HG02970 (cell line): ENCODE measurements around the gene SDK1.
"Not testable (repeated sequence)": the region's sequence is repeated elsewhere in the genome, so short reads cannot be mapped to it uniquely, and the experiment has no call there.

Source experiments
- ATAC-seq: cut with Tn5 transposase; IDR thresholded peaks from one replicate; pipeline ENCODE4 v1.9.1; 2021; ENCODE audit warnings: mild to moderate bottlenecking, moderate library complexity, moderate number of reproducible peaks; ENCODE audit not compliant: unreplicated experiment, low FRiP score

Gene SDK1

GRCh38 chr7:4073750-4074149 lies 772.7 kb downstream of the SDK1 start:
- no peak for ATAC-seq

GRCh38 chr7:4074407-4074806 lies 773.4 kb downstream of the SDK1 start:
- no peak for ATAC-seq

DNA sequence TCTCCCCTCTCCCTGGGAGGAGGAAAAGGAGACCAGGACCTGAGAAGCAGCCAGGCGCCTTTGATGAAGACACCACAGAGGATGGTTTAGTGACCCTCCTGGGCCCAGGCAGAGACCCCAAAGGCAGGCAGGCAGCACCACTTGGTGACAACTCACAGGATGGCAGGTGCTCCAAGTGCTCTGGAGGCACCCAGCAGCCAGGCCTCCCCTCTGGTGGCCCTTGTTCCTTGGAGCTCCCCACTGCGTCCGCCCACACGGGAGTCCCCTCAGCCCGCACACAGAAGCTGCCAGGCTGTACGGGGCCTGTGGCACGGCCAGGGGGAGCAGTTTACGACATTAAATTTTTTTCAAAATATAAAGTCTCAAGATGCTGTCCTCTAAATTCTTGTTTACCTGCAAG lies 773.9 kb downstream of the SDK1 start:
- ATAC-seq = no peak

DNA sequence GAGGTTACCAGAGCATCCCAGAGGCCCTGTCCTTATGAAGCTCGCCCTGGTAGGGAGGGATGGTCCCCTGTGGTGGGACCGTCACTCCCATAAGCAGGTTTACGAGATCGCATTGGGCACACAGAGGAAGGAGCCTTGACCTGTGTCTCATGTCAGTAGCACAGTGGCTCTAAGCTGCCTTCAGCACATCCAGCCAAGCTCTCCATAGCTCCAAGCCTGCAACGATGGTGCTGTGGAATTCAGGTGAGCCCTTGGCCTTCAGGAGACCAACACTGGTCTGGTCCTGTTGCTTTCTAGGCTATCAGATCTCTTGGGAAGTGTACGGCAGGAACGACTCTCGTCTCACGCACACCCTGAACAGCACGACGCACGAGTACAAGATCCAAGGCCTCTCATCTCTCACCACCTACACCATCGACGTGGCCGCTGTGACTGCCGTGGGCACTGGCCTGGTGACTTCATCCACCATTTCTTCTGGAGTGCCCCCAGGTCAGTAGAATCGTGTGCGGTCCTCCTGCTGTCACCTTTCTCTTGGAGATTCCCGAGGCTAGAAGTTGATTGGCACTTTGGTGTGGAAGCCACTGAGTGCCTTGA lies 775.7 kb downstream of the SDK1 start:
- ATAC-seq = no peak

GRCh38 chr7:4077980-4078379 lies 776.9 kb downstream of the SDK1 start:
- no peak for ATAC-seq

DNA sequence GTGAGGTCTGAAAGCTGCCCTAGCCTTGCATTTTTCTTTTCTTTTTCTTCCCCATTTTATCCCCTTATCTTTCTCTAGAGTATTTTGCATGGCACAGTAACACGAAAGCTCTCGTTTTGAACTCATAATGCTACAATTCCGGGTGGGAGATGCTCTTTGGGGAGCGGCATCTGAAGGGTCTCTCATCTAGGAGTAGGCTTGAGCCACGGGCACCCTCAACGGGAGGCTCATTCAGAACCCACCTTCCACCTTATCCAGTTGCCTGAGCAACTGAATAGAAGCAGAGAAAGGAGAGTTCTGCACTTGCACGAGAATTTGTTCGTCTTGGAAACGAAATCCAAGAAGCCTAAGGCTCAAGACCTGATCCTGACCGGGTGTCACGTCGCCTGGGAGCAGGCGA lies 777.5 kb downstream of the SDK1 start:
- ATAC-seq = no peak

DNA sequence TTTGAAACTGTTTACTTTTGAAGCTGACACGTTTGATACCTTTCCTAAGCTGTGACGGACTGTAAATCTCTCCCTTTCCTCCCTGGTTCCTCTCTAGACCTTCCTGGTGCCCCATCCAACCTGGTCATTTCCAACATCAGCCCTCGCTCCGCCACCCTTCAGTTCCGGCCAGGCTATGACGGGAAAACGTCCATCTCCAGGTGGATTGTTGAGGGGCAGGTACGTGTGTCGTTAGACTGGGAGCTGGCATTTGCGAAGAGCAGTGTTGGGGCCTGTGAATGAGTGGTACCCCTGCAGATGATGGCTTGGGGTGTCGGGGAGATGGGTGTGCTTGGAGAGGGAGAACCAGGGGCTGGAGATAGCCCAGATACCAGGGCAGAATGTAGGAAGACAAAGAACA lies 778.3 kb downstream of the SDK1 start:
- ATAC-seq = no peak

DNA sequence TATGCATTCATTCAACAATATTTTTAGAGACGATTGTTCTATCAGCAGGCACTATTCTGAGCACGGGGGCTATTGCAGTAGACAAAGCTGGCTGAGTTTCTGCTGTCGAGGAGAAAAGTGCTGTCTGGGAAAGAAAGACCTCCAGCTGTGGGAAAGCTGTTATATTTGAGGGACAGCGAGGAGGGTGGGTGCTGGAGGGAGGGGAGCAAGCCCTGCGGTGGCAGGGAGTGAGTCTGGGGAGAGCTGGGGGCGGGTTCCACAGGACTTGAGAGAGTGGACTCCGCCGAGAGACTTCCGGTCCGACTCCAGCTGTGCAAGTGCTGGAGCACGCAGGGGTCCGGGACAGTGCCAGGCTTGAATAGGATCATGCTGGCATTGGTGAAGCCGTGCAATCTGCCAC lies 778.9 kb downstream of the SDK1 start:
- ATAC-seq = no peak

GRCh38 chr7:4080954-4081353 lies 779.9 kb downstream of the SDK1 start:
- ATAC-seq = no peak

DNA sequence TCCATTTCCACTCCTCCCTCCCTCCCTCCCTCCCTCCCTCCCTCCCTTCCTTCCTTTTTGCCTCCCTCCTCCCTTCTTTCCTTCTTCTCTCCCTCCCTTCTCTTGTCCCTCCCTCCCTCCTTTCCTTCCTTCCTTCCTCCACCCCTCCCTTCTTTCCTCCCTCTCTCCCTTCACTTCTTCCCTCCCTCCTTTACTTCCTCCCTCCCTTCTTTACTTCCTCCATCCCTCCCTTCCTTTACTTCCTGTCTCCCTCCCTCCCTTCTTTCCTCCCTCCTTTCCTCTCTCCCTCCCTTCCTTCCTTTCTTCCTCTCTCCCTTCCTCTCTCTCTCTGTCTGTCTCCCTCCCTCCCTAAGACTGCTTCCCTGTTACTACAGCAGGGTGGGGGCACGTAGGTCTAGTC lies 782.5 kb downstream of the SDK1 start:
- ATAC-seq = no peak

- no peak for ATAC-seq
Measured at GRCh38 chr7:4084271-4084670, 783.2 kb downstream of the SDK1 start.

DNA sequence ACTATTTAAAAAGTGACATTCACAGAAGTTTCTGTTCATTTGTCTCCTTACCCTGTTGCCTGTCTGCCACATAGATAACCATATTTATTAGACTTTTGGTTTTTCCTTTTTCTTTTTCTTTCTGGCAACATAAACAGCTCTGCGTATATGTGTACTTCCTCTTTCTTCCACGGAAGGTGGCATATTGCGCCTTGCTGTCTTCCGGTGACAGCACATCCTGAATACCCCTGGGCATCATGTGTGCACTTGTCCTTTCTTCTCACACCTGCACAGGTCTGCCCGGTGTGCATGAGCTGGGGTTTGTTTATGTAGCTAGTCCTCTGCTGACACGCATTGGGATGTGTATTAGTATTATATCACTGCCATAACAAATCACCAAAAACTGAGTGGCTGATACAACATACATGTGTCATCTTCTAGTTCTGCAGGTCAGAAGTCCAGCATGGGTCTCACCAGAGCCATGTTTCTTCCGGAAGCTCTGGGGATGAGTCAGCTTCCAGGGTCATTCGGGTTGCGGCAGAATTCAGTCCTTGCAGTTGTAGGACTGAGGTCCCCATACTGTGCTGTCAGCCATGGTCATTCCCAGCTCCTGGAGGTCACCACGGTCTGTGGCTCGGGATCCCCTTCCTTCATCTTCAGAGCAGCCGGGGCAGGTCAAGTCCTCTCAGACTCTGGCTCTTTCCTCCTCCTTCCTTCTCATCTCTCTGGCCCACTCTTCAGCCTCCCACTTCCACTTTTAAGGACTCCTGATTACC lies 785.1 kb downstream of the SDK1 start:
- ATAC-seq = no peak

DNA sequence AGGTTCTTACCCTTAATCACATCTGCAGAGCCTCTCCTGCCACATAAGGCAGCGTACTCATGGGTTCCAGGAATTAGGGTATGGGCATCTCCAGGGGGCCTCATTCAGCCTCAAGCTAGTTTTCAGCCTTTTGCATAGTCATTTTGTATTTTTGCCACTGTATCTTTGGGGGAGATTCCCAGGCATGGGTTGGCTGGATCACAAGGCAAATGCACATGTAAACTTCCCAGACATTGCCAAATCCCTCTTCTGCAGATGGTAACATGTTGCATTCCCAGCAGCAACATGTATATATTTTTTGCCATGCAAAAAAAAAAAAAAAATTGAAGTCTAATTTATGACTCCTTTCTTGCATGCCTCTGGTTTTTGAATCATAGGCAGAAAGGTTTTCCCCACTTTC lies 785.7 kb downstream of the SDK1 start:
- ATAC-seq = no peak

DNA sequence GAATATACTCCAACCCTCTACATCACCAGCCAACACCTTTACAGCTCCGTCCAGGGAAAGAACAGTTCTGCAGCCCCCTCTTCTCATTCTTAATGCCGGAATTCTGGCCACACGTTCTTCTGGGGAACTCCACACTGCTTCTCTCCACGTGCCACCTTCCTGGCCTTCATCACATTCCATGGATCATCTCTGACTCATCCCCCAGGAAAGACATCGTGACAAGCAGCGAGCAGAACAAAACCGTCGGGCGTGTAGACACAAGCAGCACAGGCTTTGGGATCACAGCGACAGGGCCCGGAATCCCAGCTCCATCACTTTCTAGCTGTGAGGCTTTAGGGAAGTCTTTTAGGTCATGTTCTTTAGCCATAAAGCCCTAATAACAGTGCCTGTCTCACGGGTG lies 790.7 kb downstream of the SDK1 start:
- no peak for ATAC-seq

- no peak for ATAC-seq
Measured at GRCh38 chr7:4093035-4093434, 792.0 kb downstream of the SDK1 start.

GRCh38 chr7:4093483-4093882 lies 792.4 kb downstream of the SDK1 start:
- no peak for ATAC-seq

DNA sequence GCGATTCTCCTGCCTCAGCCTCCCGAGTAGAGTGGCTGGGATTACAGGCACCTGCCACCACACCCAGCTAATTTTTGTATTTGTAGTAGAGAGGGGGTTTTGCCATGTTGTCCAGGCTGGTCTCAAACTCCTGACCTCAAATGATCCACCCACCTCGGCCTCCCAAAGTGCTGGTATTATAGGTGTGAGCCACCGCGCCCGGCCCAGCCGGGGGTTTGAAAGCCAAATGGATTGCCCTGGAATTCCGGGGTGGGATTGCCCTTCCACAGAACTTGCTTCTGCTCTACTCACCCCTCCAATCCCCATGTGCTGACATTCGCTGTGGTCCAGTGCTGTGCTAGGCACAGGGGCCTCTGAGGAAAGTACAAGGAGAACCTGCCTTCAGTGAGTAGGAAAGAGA lies 793.1 kb downstream of the SDK1 start:
- ATAC-seq = not testable (repeated sequence)

DNA sequence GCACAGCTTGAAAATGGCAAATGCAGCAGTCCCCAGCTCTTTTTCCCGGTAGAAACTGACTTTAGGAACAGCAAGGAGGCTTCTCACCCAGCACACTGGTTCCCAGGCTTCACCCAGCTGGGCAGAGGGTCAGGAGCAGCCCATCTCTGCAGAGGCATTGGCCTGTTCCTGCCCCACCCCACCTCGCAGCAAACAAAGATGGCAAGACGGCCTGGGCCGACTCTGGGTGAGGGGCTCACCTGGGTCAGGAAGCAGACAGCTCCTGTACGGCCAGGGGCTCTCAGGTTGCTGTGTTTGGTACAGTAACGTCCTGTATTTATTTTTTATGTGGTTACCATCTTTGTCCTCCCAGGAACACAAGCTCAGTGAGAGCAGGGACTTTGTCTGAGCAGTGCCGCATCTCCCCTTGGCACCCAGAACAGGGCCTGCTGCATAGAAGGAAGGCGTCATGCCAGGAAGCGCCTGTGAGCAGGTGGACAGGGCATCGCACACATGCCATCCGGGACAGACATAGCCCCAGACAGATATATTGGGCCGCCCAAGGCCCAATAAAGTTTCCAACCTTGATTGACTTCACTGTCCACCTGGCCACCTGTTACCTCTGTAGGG lies 796.1 kb downstream of the SDK1 start:
- ATAC-seq = no peak

- ATAC-seq = no peak
Measured at GRCh38 chr7:4098169-4098568, 797.1 kb downstream of the SDK1 start.

- ATAC-seq = no peak
Measured at GRCh38 chr7:4099651-4100050, 798.6 kb downstream of the SDK1 start.

DNA sequence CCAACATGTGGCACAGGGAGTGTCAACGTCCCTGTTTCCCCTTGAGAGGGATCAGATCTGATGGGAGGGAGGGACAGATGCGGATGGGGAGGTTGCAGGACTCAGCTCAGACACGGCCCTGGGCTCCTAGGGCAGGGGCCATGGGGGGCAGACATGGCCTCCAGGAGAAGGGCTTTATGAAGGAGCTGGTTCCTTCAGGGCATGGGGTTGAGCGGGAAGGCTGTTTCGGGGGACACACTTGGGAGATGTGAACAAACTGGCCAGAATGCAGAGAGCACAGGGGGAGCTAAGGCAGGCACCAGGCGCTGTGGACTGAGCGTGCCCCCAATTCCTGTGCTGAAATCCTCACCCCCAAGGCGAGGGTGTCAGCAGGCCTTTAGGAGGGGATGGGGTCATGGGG lies 799.1 kb downstream of the SDK1 start:
- ATAC-seq = no peak

DNA sequence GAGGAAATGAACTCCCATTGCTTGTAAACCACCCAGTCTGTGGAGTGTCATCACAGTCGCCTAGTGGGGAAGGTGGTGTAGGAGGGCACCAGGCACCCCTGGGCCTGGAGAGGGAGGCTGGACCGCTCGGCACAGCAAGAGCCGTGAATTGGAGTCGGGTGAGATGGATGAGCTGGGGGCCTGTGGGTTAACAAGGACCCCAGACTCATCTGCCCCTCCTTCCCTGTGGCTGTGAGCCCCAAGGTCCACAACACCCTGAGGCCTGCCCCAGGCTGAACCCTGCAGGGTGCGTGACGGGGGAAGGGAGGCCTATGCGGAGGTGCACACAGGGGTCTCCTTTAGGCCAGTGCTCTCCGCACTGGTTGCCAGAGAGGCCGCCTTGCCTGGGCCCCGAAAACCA lies 799.6 kb downstream of the SDK1 start:
- no peak for ATAC-seq
